Rectal smooth muscle tissue (tissue), 1 donor: ENCODE data around the gene LCE2D.

Experiments used
- H3K27ac ChIP-seq: one replicate; pipeline ENCODE4 v1.7.0; 2013; ENCODE audit warnings: low read depth, low read length, inconsistent platforms
- H3K27me3 ChIP-seq: one replicate; pipeline ENCODE4 v1.7.0; 2013; ENCODE audit warnings: low read length; ENCODE audit not compliant: control insufficient read depth, insufficient read depth
- H3K36me3 ChIP-seq: one replicate; pipeline ENCODE4 v1.7.0; 2013; ENCODE audit warnings: low read length; ENCODE audit not compliant: control insufficient read depth, insufficient read depth
- H3K4me1 ChIP-seq: one replicate; pipeline ENCODE4 v1.7.0; 2013; ENCODE audit warnings: low read length; ENCODE audit not compliant: control insufficient read depth, insufficient read depth
- H3K4me3 ChIP-seq: one replicate; pipeline ENCODE4 v1.7.0; 2013; ENCODE audit warnings: low read length
- H3K9ac ChIP-seq: one replicate; pipeline ENCODE4 v1.7.0; 2013; ENCODE audit warnings: low read length

The LCE2D gene

GRCh38 chr1:152663098-152663497 lies at the start of gene LCE2D:
Gene LCE2D (plus strand): TSS chr1:152663380. CDS start chr1:152664106, 726 bp downstream.
- Histone ChIP-seq H3K36me3 (no peaks in the 10 kb centered on the region), H3K9ac (no peak within 1 kb of the TSS), H3K4me3 (no peak within 1 kb of the TSS), H3K27ac (no peak within 1 kb of the TSS), H3K27me3 (no peaks in the 10 kb centered on the region), H3K4me1 (no peaks in the 10 kb centered on the region)

DNA sequence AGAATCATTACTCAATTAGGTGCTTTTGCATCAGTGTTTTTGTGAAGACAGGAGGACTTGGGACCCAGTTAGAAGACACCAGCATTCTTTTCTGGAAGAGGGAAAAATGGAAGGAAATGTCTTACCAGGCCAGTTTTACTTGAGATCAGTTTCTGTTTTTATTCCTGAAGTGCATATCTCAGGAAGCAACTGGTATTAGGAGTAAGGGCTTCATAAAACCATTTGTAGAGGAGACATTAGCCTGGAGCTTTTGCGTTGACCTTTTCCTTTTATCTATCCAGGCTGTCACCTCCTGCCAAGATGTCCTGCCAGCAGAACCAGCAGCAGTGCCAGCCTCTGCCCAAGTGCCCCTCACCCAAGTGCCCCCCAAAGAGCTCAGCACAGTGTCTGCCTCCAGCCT lies 49.7 kb upstream of the LCE2D start, which contains the start of gene LCE3B:
LCE3B (plus strand) TSS at position 301 of the 400 bp plus-strand sequence; CDS start at position 301, 0 bp downstream.
- no peak within 1 kb of the TSS for H3K27ac ChIP-seq
- H3K27me3 ChIP-seq, result no peaks in the 10 kb centered on the region
- H3K9ac ChIP-seq, result no peak within 1 kb of the TSS
- no peak within 1 kb of the TSS for H3K4me3 ChIP-seq
- no peaks in the 10 kb centered on the region for H3K36me3 ChIP-seq
- H3K4me1 ChIP-seq, result no peaks in the 10 kb centered on the region

GRCh38 chr1:152621993-152622392 lies 41.2 kb upstream of the LCE2D start:
- H3K27me3 ChIP-seq, result no peaks in the 10 kb centered on the region
- no peaks in the 10 kb centered on the region for H3K36me3 ChIP-seq
- H3K9ac ChIP-seq, result no peak overlapping the region
- no peaks in the 10 kb centered on the region for H3K4me1 ChIP-seq
- H3K4me3 ChIP-seq, result no peak overlapping the region
- no peak overlapping the region for H3K27ac ChIP-seq

DNA sequence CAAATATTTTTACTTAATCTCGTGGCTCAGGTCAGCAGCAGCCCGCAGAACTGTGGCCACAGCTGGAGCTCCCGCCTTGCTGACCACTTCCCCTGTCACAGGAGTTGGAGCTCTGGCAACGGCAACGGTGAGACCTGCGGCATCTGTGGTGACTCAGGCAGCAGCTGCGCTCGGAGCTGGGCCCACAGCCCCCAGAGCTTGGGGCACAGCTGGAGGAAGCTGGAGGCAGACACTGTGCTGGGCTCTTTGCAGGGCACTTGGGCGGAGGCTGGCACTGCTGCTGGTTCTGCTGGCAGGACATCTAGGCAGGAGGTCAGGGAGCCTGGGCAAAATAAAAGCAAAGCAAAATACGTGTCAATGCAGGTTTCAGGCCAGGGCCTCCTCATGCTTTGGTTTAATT lies 40.4 kb upstream of the LCE2D start, which contains the start of gene LCE3A:
LCE3A (minus strand) TSS at position 301 of the 400 bp plus-strand sequence; CDS start at position 301, 0 bp downstream.
- Histone ChIP-seq H3K4me3 (no peak within 1 kb of the TSS), H3K9ac (no peak within 1 kb of the TSS), H3K36me3 (no peaks in the 10 kb centered on the region), H3K27me3 (no peaks in the 10 kb centered on the region), H3K27ac (no peak within 1 kb of the TSS), H3K4me1 (no peaks in the 10 kb centered on the region)

DNA sequence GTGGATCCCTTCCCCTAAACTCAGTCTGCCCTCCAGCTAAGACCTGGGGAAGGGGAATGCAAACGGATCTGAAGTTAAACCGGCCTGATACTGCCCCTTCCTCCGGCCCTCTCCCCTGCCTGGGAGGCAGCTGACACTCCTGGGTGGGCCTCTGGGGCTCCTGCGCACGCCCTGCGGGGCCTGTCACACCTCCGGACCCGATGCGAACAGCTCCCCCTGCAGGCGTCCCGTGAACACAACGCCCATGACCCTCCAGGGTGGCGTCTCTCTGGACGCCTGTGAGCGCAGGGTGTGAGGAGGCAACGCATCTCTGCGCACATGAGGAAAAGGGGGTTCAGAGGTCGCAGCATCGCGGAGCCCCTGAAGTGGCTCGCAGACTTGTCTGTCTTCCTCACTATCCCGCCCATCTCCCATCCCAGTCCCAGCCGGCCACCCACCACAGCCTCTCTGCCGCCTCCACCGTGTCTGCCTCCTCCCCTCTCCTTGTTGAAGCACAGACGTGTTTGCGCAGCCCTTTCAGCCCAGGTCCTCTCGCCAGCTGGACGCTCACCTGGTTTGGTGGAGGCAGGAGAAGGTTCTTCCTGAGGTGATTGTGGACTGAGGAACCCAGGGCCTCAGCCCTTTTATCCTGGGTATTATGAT lies 39.9 kb upstream of the LCE2D start:
- Histone ChIP-seq H3K27me3 (no peaks in the 10 kb centered on the region), H3K4me3 (no peak overlapping the region), H3K4me1 (no peaks in the 10 kb centered on the region), H3K36me3 (no peaks in the 10 kb centered on the region), H3K9ac (no peak overlapping the region), H3K27ac (no peak overlapping the region)

DNA sequence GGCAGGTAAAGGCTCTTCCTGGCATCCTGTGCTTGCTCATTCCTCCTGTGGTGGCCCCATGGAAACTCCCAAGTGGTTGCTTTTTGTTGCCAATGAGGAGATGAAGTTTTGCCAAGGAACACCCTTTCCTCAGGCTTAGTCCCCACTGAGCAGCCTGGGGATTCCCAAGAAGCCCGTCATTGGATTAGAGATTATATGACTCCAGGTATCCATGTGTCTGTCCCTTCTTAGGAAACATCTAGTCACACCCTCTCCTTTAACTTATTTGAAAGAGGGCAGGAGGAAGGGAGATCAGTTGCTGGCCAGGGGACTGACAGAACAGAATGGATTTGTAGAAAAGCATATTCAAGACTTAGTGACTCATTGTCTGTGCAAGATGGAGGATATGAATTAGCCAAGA lies 36.4 kb upstream of the LCE2D start:
- H3K27me3 ChIP-seq, result no peaks in the 10 kb centered on the region
- H3K9ac ChIP-seq, result no peak overlapping the region
- H3K4me1 ChIP-seq, result no peaks in the 10 kb centered on the region
- H3K36me3 ChIP-seq, result no peaks in the 10 kb centered on the region
- no peak overlapping the region for H3K27ac ChIP-seq
- H3K4me3 ChIP-seq, result no peak overlapping the region

DNA sequence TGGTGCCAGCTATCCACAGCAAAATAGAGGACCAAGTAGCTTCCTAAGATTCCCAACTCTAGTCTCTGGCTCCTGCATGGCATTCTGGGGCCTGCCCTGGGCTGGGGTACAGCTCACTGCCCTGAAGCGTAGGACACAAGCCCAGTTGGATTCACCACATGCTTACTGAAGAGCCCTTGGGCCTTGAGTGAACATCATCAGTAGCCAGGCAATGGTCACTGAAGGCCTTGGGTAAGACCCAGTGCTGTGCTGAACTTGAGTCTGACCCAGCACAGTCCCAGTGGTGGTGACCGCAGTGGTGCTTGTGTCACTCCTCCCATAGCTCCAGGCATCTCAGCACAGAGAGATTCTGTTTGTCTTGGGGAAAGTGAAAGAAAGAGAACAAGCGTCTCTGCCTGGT lies 32.6 kb upstream of the LCE2D start:
- H3K27me3 ChIP-seq, result no peaks in the 10 kb centered on the region
- no peak overlapping the region for H3K27ac ChIP-seq
- H3K36me3 ChIP-seq, result no peaks in the 10 kb centered on the region
- H3K4me3 ChIP-seq, result no peak overlapping the region
- no peak overlapping the region for H3K9ac ChIP-seq
- H3K4me1 ChIP-seq, result no peaks in the 10 kb centered on the region

- Histone ChIP-seq H3K4me3 (no peak overlapping the region), H3K9ac (no peak overlapping the region), H3K36me3 (no peaks in the 10 kb centered on the region), H3K4me1 (no peaks in the 10 kb centered on the region), H3K27me3 (no peaks in the 10 kb centered on the region), H3K27ac (no peak overlapping the region)
Measured at GRCh38 chr1:152640351-152640750, 22.8 kb upstream of the LCE2D start.

DNA sequence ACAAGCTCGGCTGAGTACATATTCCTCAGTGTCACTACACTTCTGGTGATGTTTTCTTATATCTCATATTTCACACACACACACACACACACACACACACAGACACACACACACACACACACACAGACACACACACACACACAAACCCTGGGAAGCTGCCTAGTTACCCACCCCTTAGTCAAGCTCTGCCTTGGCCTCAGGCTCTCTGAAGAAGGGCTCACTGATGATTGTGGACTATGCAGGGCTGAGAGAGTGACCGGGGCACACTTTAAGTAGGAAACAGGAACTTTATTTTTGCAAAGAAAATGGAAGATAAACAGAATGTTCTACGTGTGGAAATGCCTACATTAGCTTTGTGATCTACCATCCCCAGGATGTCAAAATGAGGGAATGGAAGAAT lies 19.2 kb upstream of the LCE2D start:
- Histone ChIP-seq H3K27ac (no peak overlapping the region), H3K27me3 (no peaks in the 10 kb centered on the region), H3K9ac (no peak overlapping the region), H3K36me3 (no peaks in the 10 kb centered on the region), H3K4me1 (no peaks in the 10 kb centered on the region), H3K4me3 (no peak overlapping the region)

- Histone ChIP-seq H3K4me3 (no peak overlapping the region), H3K27ac (no peak overlapping the region), H3K36me3 (no peaks in the 10 kb centered on the region), H3K9ac (no peak overlapping the region), H3K27me3 (no peaks in the 10 kb centered on the region), H3K4me1 (no peaks in the 10 kb centered on the region)
Measured at GRCh38 chr1:152645146-152645545, 18.0 kb upstream of the LCE2D start.

- Histone ChIP-seq H3K4me3 (no peak overlapping the region), H3K4me1 (no peaks in the 10 kb centered on the region), H3K27ac (no peak overlapping the region), H3K27me3 (no peaks in the 10 kb centered on the region), H3K9ac (no peak overlapping the region), H3K36me3 (no peaks in the 10 kb centered on the region)
Measured at GRCh38 chr1:152646656-152647055, 16.5 kb upstream of the LCE2D start.

DNA sequence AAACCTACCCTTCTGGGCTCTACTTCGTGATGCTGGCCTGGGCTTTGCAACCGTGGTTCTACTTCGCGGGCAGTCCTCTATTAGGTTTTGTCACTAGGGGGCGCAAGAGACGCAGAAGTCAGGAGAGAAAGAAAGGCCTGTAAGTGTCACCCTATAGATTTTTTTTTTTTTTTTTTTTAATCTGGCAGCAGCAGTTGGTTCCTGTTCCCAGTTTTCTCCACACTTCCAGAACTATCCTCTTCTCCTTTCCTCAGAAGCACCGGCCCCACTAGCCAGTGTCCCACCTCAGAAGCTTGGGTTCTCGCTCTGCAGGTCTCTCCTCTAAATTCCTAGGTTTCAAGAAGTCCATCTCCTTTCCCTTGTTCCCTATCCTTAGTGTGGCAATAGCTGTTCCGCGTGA lies 9.1 kb upstream of the LCE2D start:
- Histone ChIP-seq H3K27me3 (no peaks in the 10 kb centered on the region), H3K9ac (no peak overlapping the region), H3K36me3 (no peaks in the 10 kb centered on the region), H3K27ac (no peak overlapping the region), H3K4me3 (no peak overlapping the region), H3K4me1 (no peaks in the 10 kb centered on the region)

DNA sequence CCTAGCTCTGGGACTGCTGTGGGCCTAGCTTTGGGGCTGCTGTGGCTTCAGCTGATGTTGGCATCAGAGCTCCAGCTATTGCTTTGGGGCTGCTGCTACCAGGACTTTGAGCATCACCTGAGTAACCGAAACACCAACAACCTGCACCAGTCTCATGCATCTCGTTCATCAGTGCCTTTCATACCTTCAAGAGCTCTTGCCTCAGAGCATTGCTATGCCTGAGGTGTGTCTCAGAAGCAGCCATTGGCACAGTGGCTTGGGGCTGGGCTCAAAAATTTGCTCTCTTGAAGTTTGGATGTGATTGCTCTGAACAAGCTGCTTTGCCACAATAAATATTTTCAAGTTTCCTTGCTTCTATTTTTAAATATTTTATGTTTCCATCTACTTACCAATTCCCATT lies 6.7 kb upstream of the LCE2D start:
- Histone ChIP-seq H3K4me1 (no peaks in the 10 kb centered on the region), H3K4me3 (no peak overlapping the region), H3K27me3 (no peaks in the 10 kb centered on the region), H3K27ac (no peak overlapping the region), H3K9ac (no peak overlapping the region), H3K36me3 (no peaks in the 10 kb centered on the region)
